Occipital lobe (tissue), 2 donors: ENCODE measurements around the gene GALM. TPM values are rescaled to one million over a fixed set of nuclear protein-coding genes. Genes with fewer than 3 reads are reported as not detected.

Experiments used
- DNase-seq: peaks from one replicate; lab custom pipeline; 2025; lab: John Stamatoyannopoulos, UW
- total RNA-seq: library from RNA; depleted of rRNA; stranded (reverse); fragments of >200 nt; gene quantifications from one replicate; pipeline ENCODE4 v1.2.3, GENCODE V29; 2014

Gene GALM
- total RNA-seq, 1 donor from 2014 or later, result 3.6 TPM

GRCh38 chr2:38649176-38649728, 16.7 kb upstream of the GALM start:
- no peak for DNase-seq

- DNase-seq, result no peak
These were observed 15.9 kb upstream of the GALM start for GRCh38 chr2:38650012-38650411.

DNA sequence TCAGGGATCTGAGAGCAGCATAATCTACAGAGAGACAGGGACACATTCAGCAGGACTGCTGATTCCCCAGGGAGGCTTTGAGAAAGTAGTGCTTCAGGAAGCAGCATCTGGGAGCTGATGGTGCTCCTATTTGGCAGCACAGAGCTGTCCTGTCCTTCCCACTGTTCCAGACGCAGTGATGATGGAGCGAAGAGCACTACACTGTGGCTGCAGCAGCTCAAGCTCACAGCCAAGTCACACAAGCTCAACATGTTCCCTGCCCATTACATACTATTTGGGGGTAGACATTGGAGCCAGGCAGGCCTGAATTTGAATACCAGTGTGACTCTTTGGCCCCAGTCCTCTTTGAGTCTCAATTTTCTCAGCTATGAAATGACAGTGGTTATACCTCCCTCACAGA, 15.2 kb upstream of the GALM start:
- no peak for DNase-seq

DNA sequence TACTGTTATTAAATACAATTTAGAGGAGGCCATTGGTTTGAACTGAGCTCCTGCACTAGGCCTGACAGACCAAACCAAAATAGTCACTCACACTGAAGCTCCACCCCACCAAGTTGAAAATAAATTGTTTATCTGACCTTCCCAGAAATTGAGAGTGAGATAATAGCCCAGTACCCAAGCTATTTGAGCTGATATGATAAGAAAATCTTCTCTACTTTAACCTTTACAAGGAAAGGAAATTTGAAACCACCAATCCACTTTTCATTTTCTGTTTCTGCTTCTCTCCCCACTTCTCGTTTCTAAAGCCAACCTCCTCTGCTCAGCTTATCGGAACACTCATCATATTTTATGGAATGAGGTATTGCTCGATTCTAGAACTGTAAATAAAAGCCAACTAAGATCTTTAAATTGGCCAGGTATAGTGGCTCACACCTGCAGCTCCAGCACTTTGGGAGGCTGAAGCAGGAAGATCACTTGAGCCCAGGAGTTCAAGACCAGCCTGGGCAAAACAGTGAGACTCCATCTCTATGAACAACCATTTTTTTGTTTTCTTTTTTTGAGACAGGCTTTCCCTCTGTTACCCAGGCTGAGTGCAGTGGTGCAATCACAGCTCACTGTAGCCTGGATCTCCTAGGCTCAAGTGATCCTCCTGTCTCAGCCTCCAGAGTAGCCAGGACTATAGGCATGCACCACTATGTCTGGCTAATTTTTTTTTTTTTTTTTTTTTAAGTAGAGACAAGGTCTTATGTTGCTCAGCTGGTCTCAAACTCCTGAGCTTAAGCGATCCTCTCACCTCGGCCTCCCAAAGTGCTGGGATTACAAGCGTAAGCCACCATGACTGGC, 13.3 kb upstream of the GALM start:
- no peak for DNase-seq

DNA sequence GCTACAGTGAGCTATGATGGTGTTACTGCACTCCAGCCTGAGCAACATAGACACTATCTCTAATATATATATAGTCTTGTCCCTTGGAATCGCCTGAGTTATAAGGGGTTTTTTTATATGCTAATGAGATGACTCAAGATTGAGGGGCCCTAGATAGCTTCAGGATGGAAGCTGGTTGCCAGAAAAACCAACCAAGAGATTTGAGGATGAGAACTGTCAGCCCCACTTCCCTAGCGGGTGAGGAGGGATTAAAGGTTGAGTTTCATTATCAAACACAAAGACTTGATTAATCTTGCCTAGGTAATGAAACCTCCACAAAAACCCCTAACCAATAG, 12.6 kb upstream of the GALM start:
- no peak for DNase-seq

DNA sequence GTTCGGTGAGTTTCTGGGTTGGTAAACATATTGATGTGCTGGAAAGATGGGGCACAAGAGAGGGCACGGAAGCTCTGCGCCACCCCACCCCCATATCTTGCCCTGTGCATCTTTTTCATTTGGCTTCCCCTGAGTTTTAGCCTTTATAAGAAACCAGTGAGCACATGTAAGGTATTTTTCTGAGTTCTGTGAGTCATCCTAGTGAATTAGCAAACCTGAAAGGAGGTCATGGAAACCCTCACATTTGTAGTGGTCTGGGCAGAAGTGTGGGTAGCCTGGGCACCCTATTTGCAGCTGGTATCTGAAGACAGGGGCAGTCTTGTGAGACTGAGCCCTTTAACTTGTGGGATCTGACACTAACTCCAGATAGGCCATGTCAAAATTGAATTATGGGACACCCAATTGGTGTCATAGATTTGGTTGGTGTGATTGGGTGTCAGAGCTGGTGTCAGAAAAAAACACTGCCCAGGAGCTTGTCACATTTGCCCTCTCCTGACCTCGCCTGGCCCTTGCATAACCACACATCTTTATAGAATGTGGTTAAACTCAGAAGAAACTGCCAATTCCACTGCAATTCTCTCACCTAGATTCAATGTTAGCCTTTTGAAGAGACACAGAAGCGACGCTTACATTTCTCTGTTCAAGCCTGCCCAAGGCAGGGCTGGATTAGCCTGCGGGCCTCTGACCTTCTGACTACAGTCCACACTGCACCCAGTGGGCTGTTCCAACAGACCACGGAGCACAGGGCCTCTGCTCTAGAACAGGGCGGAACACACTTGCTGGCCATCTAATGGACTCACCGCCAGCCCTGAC, 12.0 kb upstream of the GALM start:
- DNase-seq, result no peak

DNA sequence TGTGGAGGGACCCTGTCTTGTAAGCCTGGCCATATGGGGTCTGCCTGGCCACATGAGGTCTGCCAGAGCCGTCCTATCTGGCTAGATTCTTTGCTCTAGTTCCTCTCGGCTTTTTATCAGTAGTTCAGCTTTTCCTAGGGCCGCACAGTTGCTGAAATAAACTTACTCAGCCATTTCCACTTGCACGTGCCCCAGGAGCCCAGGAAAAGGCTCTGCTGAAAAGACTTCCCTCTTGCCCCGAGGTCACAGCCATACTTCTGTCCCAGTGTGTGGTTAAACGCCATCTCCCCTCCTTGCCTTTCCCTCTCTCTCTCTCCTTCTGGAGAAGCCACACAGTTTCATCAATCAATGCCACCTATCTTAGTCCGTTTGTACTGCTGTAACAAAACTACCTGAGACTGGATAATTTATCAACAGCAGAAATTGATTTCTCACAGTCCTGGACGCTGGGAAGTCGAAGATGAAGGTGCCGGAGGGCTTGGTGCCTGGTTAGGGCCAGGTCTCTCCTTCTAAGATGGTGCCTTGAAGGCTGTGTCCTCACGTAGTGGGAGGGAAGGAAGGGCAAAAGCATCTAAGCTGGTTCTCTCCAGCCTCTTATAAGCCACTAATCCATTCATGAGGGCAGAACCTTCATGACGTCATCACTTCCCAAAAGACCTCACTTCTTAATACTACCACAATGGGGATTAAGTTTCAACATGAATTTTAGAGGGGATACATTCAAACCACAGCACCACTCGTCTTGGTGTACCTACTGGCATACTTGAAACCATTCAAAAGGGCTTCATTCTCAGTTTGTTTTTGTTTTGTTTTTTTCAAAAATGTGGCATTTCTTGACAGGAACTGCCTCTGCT, 11.2 kb upstream of the GALM start:
- DNase-seq, result no peak

GRCh38 chr2:38655441-38655840, 10.5 kb upstream of the GALM start:
- no peak for DNase-seq

DNA sequence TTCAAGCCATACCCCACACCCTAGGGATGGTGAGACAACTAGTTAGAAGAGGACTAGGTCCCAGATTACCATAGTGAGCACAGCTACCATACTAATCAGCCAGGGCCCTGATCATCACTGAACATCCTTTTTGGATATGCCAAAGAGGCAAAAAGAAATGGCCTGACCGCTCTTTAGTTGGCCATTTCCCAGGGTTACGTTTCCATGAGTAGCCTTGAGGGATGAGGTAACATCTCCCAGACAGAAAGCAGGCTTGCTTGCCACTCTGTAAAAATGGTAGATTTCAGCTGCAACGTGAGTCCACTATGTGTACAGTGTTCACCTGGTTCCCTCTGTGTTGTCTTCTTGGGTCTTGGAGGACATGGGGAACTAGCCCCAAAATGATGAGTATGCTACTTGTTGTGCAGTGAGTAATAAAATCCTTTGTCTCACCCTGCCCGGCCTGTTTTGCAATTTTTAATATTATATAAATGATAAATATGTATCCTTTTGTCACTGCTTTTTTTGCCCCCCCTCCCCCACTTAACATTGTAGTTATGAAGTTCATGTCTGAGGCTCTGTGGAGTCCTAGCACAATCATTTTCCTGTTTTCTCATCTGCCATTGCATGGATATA, 8.9 kb upstream of the GALM start:
- DNase-seq, result no peak

DNA sequence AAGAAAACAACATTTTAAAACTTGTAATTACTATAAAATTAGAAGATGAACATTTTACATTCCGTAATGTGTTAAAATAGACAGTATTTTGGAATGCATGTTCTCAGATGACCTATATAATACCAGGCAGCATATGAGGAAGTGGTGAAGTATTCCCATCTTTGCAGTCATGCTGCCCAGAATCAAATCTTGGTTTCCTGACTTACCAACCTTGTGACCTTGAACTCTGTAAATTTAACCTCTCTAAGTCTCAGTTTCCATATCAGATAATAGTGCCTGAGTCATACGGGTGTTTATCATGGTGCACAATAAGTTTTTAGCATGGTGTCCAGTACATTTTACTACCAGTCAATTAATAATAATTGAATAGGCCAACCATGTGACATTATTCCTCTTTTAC, 7.3 kb upstream of the GALM start:
- DNase-seq, result no peak

DNA sequence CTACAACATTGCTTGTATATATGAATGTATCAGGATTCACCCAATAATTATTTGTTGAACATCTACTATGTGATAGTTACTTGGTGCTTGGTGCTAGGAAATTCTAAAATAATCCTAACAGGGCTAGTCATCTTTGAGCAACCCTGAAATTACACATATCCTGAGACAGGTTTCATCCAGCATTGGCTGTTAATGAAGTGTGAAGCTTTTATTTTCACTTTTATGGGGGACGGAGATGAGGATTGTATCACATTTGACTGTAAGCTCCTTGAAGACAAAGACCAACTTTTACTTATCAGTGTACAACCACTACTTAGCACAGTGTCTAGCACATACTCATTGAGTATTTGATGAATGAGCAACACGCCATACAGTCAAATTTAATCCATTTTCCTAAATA, 6.8 kb upstream of the GALM start:
- no peak for DNase-seq

DNA sequence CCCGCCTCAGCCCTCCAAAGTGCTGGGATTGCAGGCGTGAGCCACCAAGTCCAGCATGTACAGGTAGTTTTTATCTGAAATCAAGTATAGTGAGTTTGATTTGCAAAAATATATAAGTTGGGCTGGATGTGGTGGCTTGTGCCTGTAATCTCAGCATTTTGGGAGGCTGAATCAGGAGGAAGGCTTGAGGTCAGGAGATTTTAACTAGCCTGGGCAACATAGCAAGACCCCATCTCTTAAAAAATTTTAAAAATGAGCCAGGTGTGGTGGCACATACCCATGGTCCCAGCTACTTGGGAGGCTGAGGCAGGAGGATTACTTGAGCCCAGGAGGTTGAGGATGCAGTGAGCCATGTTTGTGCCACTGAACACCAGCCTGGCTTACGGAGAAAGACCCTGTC, 5.6 kb upstream of the GALM start:
- DNase-seq, result no peak

DNA sequence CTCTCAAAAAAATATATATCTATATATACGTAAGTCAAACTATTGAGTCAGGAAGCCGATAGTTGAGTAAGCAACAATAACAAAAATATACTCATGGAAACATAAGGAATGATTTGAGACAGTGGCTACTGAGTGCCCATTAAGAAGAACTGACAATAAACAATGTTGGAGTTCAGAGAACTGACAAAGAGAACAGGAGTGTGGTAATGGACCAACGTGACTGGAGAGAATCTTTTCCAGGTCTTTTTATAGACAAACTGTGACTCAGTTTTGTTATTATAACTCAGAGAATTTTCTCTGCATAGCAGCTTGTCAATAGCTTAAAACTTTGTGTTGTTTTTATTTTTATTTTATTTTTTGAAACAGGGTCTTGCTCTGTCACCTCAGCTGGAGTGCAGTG, 4.6 kb upstream of the GALM start:
- no peak for DNase-seq

DNA sequence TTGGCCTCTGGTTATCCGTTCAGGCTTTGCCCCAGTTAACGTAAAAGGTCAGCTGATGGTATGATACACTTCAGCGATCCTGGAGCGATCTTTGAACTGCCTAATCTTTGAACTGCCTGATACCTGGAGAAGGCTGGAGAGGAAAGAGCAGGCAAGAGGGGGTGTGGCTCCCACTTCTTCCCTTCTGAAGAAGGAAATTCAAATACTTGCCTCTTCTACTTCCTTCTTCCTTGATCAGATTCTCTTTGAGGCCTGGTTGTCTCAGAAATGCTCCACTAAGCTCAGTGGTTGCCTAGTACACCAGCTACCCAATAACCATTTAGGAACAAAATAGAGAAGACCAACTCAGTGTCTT, 619 bp downstream of the GALM start:
- no peak for DNase-seq

DNA sequence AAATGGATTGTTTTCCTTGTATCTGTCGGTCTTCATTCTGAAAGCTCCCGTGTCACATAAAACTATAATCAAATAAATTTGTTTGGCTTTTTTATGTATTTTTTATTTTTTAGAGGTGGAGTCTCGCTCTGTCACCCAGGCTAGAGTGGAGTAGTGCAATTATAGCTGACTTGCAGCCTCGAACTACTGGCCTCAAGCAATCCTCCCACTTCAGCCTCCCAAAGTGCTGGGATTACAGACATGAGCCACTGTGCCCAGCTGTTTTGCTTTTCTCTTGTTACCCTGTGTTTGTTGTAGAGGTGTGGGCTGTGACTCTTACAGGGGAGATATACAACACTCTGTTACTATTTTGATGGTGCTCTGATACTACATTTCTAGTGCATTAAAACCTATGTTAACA, 2.2 kb downstream of the GALM start:
- no peak for DNase-seq

DNA sequence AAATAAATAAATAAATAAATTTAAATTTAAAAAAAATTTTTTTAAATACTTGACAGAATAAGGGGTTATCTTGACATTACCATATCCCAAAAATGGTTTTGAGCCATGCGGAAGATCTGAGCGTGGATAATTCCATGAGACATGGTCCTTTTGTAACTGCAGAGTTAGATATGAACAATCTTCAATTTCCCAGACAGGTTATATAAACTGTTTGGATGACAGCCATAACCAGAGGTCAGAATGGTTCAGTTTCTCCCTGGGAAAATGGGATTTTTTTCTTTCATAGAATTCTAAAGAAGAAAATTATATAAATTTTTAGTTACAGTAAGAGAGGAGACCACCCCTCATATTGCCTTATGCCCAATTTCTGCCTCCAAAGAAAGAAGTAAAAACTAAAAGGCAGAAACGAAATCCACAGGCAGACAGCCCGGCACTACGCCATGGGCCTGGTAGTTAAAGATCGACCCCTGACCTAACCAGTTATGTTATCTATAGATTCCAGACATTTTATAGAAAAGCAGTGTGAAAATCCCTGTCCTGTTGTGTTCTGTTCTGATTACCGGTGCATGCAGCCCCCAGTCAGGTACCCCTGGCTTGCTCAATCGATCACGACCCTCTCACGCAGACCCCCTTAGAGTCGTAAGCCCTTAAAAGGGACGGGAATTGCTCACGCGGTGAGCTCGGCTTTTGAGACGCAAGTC, 3.0 kb downstream of the GALM start:
- no peak for DNase-seq

- DNase-seq, result no peak
These were observed 5.4 kb downstream of the GALM start for GRCh38 chr2:38671303-38671702.

DNA sequence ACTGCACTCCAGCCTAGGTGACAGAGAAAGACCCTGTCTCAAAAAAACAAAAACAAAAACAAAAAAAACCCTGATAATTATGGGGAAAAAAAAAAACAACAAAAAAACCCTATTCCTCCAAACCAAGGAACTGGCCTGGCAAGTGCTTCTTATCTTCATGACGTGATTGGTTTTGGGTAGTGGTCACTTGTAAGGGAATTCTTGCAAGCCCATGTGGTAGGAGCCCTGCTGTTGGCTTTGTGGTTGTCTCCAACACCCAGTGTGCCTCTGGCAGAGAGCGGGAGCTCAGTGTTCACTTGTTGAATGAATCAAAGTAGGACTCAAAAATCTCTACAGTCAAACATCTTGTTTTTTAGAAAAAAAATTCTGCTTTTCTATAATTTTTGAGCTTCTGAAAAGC, 6.0 kb downstream of the GALM start:
- DNase-seq, result no peak

- no peak for DNase-seq
These were observed 6.8 kb downstream of the GALM start for GRCh38 chr2:38672445-38673391.

GRCh38 chr2:38676681-38677080, 10.8 kb downstream of the GALM start:
- no peak for DNase-seq
